ENCODE results near the gene CXCR3.
A peak's percentile ranks its signal among the peaks of the same experiment; 100 is the strongest.
"Not testable (repeated sequence)": the region's sequence is repeated elsewhere in the genome, so short reads cannot be mapped to it uniquely, and the experiment has no call there.

The CXCR3 gene

GRCh38 chrX:71661919-71662318, 43.6 kb upstream of the CXCR3 start:
- H3K4me1 ChIP-seq = peaks cover 11 to 25% (median 20%) of the 10 kb centered on the region in 10 experiments; a peak in 19 of 20 replicates
- H3K36me3 ChIP-seq = no peaks in the 10 kb centered on the region
- peaks cover 0 to 14% (median 2%) of the 10 kb centered on the region in 11 experiments; a peak in 6 of 22 replicates for H3K9me3 ChIP-seq (replicated peaks in 1 of 11)
- no peak overlapping the region for H3K4me3 ChIP-seq
- H3K9ac ChIP-seq = no peak overlapping the region
- H3K4me2 ChIP-seq = peak overlapping the region in 9 of 11 experiments; percentile 29 to 67 (median 57); a peak in 14 of 22 replicates
- peaks cover 0 to 51% (median 18%) of the 10 kb centered on the region in 11 experiments; a peak in 13 of 22 replicates for H4K20me1 ChIP-seq
- no peak overlapping the region for H3K27ac ChIP-seq
- H3K27me3 ChIP-seq = peaks cover 65 to 94% (median 77%) of the 10 kb centered on the region in 11 experiments
- no peak for TF ChIP-seq Cebpa-rat (IDR thresholded peaks at IDR 0.05)

DNA sequence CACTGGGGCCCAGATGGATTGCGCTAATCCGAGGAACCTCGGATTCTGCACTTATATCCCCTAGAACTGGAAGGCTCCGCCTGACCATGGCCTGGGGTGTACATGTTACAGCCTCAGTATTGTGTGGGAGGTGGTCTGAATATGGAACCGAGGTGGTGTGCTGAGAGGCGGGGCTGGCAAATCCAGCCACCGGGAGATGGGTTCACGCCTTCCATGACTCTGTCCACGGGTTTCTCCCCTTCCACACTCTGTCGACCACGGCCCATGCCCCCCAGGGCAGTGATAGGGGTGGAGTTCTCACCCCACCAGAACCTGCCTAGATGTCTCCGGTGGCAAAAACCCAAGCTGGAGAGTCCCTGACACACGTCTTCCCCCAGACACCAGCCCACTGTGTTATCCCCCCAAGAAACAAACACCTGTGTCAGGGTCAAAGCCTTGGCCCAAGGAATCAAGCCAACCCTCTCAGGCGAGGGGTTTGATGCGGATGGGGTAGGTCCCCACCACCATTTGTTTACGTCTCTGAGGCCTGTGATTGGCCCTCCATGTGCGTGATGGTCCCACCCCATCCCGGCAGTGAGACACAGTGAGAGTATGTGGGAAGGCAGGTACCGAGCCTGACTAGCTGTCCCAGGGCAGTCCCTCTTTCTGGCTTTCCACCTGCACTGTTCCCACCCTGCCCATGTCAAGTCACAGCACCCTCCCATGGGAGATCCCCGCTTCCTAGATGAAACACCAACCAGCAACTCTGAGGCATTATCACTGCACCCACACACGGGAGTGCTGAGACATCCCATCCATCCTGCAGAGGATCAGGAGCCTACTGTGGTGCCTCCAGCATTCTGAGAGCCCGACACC, 42.5 kb upstream of the CXCR3 start:
- H3K4me1 ChIP-seq = peaks cover 13 to 24% (median 18%) of the 10 kb centered on the region in 10 experiments; a peak in 19 of 20 replicates
- TF ChIP-seq Cebpa-rat (IDR thresholded peaks at IDR 0.05) = no peak
- H3K9ac ChIP-seq = no peak overlapping the region
- H3K27ac ChIP-seq = no peak overlapping the region
- H3K27me3 ChIP-seq = peaks cover 77 to 98% (median 87%) of the 10 kb centered on the region in 11 experiments
- no peak overlapping the region for H3K4me2 ChIP-seq
- no peaks in the 10 kb centered on the region for H3K36me3 ChIP-seq
- peaks cover 0 to 51% (median 18%) of the 10 kb centered on the region in 11 experiments; a peak in 13 of 22 replicates for H4K20me1 ChIP-seq
- no peak overlapping the region for H3K4me3 ChIP-seq
- H3K9me3 ChIP-seq (replicated peaks in 1 of 11) = peaks cover 0 to 10% (median 0%) of the 10 kb centered on the region in 11 experiments; a peak in 2 of 22 replicates

GRCh38 chrX:71659959-71660358, 41.6 kb upstream of the CXCR3 start:
- Histone ChIP-seq H3K27me3 (peaks cover 77 to 92% (median 86%) of the 10 kb centered on the region in 11 experiments), H3K27ac (no peak overlapping the region), H3K4me3 (no peak overlapping the region), H4K20me1 (peaks cover 0 to 44% (median 17%) of the 10 kb centered on the region in 11 experiments; a peak in 13 of 22 replicates), H3K4me2 (no peak overlapping the region), H3K4me1 (peaks cover 8 to 21% (median 13%) of the 10 kb centered on the region in 10 experiments; a peak in 19 of 20 replicates), H3K9ac (no peak overlapping the region), H3K36me3 (no peaks in the 10 kb centered on the region), H3K9me3 (replicated peaks in 1 of 11) (peaks cover 0 to 10% (median 0%) of the 10 kb centered on the region in 11 experiments; a peak in 2 of 22 replicates)
- no peak for TF ChIP-seq Cebpa-rat (IDR thresholded peaks at IDR 0.05)

DNA sequence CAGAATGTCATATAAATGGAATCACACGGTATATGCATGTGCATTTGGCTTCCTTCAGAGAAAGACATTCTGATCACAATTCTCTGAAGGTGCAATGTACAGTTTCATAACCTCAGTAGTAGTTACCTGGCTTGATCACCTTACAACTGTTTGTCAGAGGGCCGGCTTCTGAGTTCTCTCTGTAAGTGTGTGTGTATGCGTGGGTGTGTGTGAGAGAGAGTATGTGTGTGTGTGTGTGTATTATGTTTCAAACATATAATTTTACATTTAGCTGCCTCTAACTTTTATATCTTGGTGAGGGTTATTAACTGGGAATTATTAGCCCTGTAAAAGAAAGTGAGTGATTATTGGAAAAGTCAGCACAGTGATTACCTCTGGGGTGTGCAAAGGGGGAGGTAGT, 41.0 kb upstream of the CXCR3 start:
- Histone ChIP-seq H3K4me1 (peaks cover 8 to 21% (median 13%) of the 10 kb centered on the region in 10 experiments; a peak in 19 of 20 replicates), H4K20me1 (peaks cover 0 to 39% (median 17%) of the 10 kb centered on the region in 11 experiments; a peak in 13 of 22 replicates), H3K9me3 (replicated peaks in 1 of 11) (peaks cover 0 to 10% (median 0%) of the 10 kb centered on the region in 11 experiments; a peak in 2 of 22 replicates), H3K27me3 (peaks cover 76 to 88% (median 82%) of the 10 kb centered on the region in 11 experiments), H3K9ac (no peak overlapping the region), H3K36me3 (no peaks in the 10 kb centered on the region), H3K4me2 (no peak overlapping the region), H3K27ac (no peak overlapping the region), H3K4me3 (no peak overlapping the region)
- TF ChIP-seq Cebpa-rat (IDR thresholded peaks at IDR 0.05) = no peak

DNA sequence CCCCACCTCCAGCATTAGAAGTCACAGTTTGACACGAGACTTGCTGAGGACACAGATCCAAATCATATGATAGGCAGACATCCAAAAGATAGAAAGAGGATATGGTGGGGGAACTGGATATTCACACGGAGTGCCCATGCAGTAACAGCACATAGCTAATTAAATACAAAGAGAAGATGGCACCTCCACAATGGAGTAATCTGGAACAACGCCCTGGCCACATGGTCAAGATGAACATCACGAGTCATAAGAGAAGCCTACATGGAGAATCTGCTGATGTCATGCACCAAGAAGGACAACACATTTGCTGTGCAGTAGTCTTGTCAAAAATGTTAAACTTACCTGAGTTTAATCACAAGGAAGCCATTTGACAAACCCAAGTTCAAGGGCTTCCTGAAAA, 39.0 kb upstream of the CXCR3 start:
- H3K9ac ChIP-seq = no peak overlapping the region
- H3K27me3 ChIP-seq = peaks cover 63 to 69% (median 65%) of the 10 kb centered on the region in 11 experiments
- H4K20me1 ChIP-seq = peaks cover 0 to 23% (median 5%) of the 10 kb centered on the region in 11 experiments; a peak in 13 of 22 replicates
- H3K9me3 ChIP-seq (replicated peaks in 1 of 11) = peaks cover 0 to 10% (median 0%) of the 10 kb centered on the region in 11 experiments; a peak in 2 of 22 replicates
- TF ChIP-seq Cebpa-rat (IDR thresholded peaks at IDR 0.05) = no peak
- peaks cover 3 to 11% (median 5%) of the 10 kb centered on the region in 10 experiments; a peak in 19 of 20 replicates for H3K4me1 ChIP-seq
- H3K36me3 ChIP-seq = no peaks in the 10 kb centered on the region
- no peak overlapping the region for H3K27ac ChIP-seq
- H3K4me3 ChIP-seq = no peak overlapping the region
- 0 out of 22 replicates have a peak overlapping the region, but pooled peaks of 1 of the 11 experiments have one; percentile 3 for H3K4me2 ChIP-seq

DNA sequence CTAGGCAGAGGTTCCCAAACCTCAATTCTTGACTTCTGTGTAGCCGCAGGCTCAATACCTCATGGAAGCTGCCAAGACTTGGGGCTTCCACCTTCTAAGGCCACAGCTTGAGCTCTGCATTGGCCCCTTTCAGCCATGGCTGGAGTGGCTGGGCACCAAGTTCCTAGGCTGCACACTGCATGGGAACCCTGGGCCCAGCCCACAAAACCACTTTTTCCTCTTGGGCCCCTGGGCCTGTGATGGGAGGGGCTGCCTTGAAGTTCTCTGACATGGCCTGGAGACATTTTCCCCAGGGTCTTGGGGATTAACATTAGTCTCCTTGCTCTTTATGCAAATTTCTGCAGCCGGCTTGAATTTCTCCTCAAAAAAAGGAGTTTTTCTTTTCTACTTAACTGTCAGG, 35.0 kb upstream of the CXCR3 start:
- H3K27ac ChIP-seq = no peak overlapping the region
- H3K4me3 ChIP-seq = no peak overlapping the region
- peaks cover 0 to 14% (median 0%) of the 10 kb centered on the region in 11 experiments; a peak in 3 of 22 replicates for H3K9me3 ChIP-seq (replicated peaks in 1 of 11)
- H3K4me1 ChIP-seq = peaks cover 0 to 11% (median 0%) of the 10 kb centered on the region in 10 experiments; a peak in 5 of 20 replicates
- peaks cover 36 to 64% (median 43%) of the 10 kb centered on the region in 11 experiments for H3K27me3 ChIP-seq
- no peaks in the 10 kb centered on the region for H3K36me3 ChIP-seq
- 0 out of 22 replicates have a peak overlapping the region, but pooled peaks of 2 of the 11 experiments have one; percentile 14 to 24 for H3K4me2 ChIP-seq
- TF ChIP-seq Cebpa-rat (IDR thresholded peaks at IDR 0.05) = no peak
- no peaks in the 10 kb centered on the region; a peak in 1 of 22 replicates for H4K20me1 ChIP-seq
- no peak overlapping the region for H3K9ac ChIP-seq

GRCh38 chrX:71652405-71652804, 34.1 kb upstream of the CXCR3 start:
- Histone ChIP-seq H3K27ac (no peak overlapping the region), H3K4me3 (no peak overlapping the region), H3K27me3 (peaks cover 27 to 57% (median 34%) of the 10 kb centered on the region in 11 experiments), H3K4me1 (peaks cover 0 to 11% (median 0%) of the 10 kb centered on the region in 10 experiments; a peak in 5 of 20 replicates), H3K9me3 (replicated peaks in 1 of 11) (peaks cover 0 to 10% (median under 1%) of the 10 kb centered on the region in 11 experiments; a peak in 3 of 22 replicates), H3K4me2 (no peak overlapping the region), H4K20me1 (no peaks in the 10 kb centered on the region; a peak in 1 of 22 replicates), H3K36me3 (no peaks in the 10 kb centered on the region), H3K9ac (no peak overlapping the region)
- no peak for TF ChIP-seq Cebpa-rat (IDR thresholded peaks at IDR 0.05)

DNA sequence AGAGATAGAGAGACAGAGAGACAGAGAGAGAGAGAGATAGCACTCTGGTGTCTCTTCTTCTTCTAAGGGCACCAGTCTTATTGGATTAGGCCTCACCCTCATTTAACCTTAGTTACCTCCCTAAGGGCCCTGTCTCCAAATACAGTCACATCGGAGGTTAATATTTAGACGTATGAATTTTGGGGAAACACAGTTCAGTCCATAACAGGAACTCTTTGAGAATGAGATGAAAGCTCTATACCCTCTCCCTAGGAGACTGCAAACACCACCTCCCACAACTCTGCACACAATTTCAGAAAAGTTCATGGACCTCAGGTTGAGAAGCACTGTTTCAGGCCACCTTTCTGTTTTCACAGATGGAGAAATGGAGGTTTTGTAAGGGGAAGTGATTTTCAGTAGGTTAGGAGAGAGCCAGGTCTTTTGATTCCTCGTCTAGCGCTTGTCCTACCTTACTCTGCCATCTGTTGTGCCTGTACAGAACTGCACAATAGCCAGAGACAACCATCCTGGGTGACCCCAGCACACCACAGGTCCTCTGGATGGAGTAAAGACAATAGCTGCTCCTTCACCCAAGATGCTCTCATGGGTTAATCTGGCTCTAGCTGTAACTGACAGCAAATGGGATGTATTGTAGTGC, 32.1 kb upstream of the CXCR3 start:
- H3K27ac ChIP-seq = no peak overlapping the region
- H3K9ac ChIP-seq = no peak overlapping the region
- peaks cover 0 to 5% (median 0%) of the 10 kb centered on the region in 10 experiments; a peak in 3 of 20 replicates for H3K4me1 ChIP-seq

GRCh38 chrX:71644406-71644805, 26.1 kb upstream of the CXCR3 start:
- H3K36me3 ChIP-seq, H4K20me1 ChIP-seq, H3K4me1 ChIP-seq, H3K4me3 ChIP-seq, H3K4me2 ChIP-seq, H3K9ac ChIP-seq, H3K27ac ChIP-seq: not testable (repeated sequence)
- peaks cover 5 to 46% (median 35%) of the 10 kb centered on the region in 11 experiments; a peak in 21 of 22 replicates for H3K27me3 ChIP-seq
- peaks cover 15 to 33% (median 25%) of the 10 kb centered on the region in 11 experiments for H3K9me3 ChIP-seq (replicated peaks in 1 of 11)

More for the DNA sequence above, 32.1 kb upstream of the CXCR3 start:
- no peaks in the 10 kb centered on the region; a peak in 1 of 22 replicates for H4K20me1 ChIP-seq
- no peak overlapping the region for H3K4me2 ChIP-seq
- no peak for TF ChIP-seq Cebpa-rat (IDR thresholded peaks at IDR 0.05)
- peaks cover 11 to 38% (median 18%) of the 10 kb centered on the region in 11 experiments; a peak in 16 of 22 replicates for H3K27me3 ChIP-seq
- H3K9me3 ChIP-seq (replicated peaks in 1 of 11) = peaks cover 6 to 19% (median 15%) of the 10 kb centered on the region in 11 experiments; a peak in 17 of 22 replicates
- no peaks in the 10 kb centered on the region for H3K36me3 ChIP-seq
- H3K4me3 ChIP-seq = no peak overlapping the region
